ENCODE data around the gene SLC22A12.
"Not testable (repeated sequence)": the region's sequence is repeated elsewhere in the genome, so short reads cannot be mapped to it uniquely, and the experiment has no call there.

SLC22A12 gene

GRCh38 chr11:64590763-64591221 lies at the start of gene SLC22A12:
SLC22A12 (plus strand) TSS chr11:64591220; CDS start chr11:64591557, 337 bp downstream.
- FAIRE-seq (no peak), DNase-seq (ENCODE audit: low spot score) (no peak)

- FAIRE-seq (no peak), DNase-seq (ENCODE audit: low spot score) (no peak)
Observed at GRCh38 chr11:64542172-64543125, 48.6 kb upstream of the SLC22A12 start.

DNA sequence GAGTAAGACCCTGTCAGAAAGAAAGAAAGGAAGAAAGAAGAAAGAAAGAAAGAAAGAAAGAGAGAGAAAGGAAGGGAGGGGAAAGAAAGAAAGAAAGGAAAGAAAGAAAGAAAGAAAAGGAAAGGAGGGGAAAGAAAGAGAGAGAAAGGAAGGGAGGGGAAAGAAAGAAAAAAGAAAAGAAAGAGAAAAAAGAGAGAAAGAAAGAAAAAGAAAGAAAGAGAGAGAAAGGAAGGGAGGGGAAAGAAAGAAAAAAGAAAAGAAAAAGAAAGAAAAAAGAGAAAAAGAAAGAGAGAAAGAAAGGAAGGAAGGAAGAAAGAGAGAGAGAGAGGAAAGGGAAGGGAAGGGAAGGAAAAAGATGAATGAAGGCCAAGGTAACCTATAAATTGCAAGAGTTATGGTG lies 47.2 kb upstream of the SLC22A12 start:
- DNase-seq (ENCODE audit: low spot score) (no peak), FAIRE-seq (no peak)

GRCh38 chr11:64544616-64545296 lies 46.3 kb upstream of the SLC22A12 start:
- DNase-seq (ENCODE audit: low spot score) (no peak), FAIRE-seq (peak; percentile 13)

DNA sequence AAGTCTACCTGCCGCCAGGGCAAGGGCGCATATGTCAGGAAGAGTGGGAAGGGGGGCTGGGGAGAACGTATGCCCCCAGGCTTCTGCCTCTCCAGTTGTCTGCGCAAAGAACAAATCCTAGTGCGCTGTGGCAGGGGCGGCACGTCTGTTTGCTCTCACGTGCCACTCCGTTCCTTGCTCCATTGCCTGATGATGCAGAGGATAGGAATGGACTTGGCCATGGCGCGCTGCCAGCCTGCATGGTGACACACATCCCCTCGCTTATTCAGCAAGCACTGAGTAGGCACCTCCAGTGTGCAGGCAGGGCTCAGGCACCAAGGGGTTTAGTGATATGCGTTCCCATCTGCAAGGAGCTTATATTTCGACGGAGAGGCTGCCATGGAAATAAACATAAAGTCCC lies 45.4 kb upstream of the SLC22A12 start:
- peak; percentile 99 for FAIRE-seq

DNA sequence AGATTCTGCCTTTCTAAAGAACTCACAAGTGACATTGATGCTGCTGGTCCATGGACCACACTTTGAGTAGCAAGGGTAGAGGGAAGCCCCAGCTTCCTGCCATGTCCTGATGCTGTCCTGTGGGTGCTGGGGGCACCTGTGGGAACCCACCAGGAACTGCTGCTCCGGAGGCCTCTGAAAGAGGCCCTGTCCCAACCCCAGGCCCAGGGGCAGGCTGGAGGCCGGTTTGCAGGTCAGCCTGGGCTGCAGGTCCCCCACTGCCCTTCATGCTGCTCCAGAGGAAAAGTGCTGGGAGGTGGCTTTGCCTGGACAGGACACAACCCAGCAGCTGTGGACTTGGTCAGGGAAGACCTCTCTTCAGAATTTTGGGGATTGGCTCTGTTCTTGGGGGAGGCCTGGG lies 44.8 kb upstream of the SLC22A12 start:
- DNase-seq (ENCODE audit: low spot score) (no peak), FAIRE-seq (no peak)

More for the DNA sequence above, 45.4 kb upstream of the SLC22A12 start:
- peak; percentile 91 for DNase-seq (ENCODE audit: low spot score)

DNA sequence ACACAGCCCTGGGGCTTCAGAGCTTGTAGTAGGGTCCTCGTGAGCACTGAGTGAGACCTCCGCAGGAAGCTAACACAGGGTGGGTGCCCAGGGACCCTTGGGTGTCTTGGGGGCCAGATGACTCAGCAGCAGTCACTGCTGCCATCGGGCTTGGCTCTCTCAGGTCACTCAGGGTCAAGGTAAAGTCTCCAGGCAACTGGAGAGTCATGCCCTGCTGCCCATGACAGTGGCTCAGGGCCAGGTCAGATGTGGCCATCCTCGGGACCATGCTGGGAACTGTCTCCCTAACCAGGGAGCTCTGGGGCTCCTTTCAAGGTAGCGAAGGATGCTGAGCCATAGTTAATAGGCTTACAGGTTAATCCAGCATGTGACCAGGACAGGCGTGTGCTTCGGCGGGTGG lies 44.4 kb upstream of the SLC22A12 start:
- FAIRE-seq = no peak
- no peak for DNase-seq (ENCODE audit: low spot score)

DNA sequence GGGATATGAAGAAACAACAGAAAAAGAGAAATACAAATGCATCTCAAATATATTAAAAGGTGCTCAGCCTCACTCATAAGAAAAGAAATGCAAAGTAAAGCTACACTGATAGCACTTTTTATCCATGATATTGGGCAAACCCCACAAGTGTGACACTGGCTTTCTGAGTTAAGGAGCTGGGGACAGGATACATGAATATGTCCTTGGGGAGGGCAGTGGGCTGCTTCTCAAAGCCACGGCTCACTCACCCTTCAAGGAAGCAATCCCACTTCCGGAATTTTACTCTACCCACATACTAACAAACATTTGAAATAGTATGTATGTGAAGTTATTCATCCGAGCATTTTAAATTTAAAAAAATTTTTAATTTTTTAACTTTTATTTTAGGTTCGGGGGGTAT lies 41.1 kb upstream of the SLC22A12 start:
- FAIRE-seq (no peak), DNase-seq (ENCODE audit: low spot score) (no peak)

- FAIRE-seq (no peak), DNase-seq (ENCODE audit: low spot score) (peak; percentile 70)
Observed at GRCh38 chr11:64553554-64554201, 37.3 kb upstream of the SLC22A12 start.

GRCh38 chr11:64556044-64556720 lies 34.8 kb upstream of the SLC22A12 start:
- DNase-seq (ENCODE audit: low spot score) (no peak), FAIRE-seq (no peak)

DNA sequence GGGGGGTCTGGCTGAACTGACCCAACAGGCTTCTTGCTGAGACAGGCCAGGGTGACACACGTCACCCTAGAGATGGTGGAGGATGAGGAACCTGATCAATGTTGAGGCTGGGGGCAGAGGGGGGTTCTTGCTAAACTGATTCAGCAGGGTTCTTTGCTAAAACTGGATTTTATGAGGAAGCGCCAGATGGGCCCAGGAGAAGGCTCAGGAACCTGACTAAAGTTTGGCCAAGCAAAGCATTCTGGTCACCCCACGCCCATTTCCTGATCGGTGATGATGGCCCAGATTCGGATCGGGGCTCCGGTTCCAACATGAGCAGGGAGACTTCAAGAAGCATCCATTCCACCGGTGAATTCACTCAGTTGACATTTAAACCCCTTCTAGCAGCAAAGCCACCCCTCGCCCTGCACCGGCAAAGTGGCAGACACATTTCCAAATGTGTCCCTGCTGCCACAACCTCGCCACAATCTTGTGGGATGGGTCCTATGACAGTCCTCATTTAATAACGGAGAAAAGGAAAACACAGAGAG lies 34.2 kb upstream of the SLC22A12 start:
- FAIRE-seq (no peak), DNase-seq (ENCODE audit: low spot score) (no peak)

DNA sequence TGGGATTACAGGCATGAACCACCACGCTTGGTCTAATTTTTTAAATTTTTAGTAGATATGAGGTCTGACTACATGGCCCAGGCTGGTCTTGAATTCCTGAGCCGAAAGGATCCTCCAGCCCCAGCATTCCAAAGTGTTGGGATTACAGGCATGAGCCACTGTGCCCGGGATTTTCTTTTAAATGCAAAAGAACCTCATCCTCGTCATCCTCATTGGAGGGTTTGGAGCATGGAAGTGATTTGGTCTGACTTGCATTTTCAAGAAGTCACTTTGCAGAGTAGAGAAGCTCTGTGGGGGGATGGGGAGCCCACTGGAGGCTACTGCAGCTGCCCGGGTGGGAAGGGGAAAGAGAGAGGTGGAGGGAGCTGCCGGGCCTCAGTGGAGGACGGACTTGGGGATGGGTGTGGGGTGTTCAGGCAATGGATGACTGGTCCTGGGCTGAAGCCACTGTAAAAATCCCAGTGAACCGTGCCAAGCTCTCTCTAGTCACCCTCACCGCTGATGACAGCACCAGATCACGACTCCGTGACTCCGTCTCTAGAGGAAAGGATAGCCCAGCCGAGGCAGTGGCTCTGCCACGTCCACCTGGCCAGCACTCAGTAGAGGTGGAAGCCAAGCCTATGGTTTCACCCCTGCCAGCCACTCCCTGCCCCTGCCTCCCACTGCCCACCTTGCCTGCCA lies 32.8 kb upstream of the SLC22A12 start:
- no peak for FAIRE-seq
- DNase-seq (ENCODE audit: low spot score) = no peak

DNA sequence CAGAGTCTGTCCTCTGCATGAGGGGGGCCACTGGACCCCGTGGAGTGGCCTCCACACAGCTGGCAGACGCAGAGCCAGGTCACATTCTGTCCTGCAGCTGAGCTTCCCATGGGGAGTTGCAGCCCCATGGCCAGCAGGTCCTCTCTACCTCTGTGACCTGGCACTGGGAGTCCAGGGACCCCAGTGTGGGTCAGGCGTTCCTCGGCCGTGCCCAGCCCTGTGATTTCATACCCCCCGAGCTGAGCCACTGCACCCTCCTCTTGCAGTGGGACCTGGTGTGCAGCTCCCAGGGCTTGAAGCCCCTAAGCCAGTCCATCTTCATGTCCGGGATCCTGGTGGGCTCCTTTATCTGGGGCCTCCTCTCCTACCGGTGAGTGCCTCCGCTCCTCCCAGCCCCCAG lies 32.2 kb upstream of the SLC22A12 start:
- no peak for DNase-seq (ENCODE audit: low spot score)
- FAIRE-seq = no peak

- no peak for FAIRE-seq
- DNase-seq (ENCODE audit: low spot score) = no peak
Observed at GRCh38 chr11:64559351-64560138, 31.5 kb upstream of the SLC22A12 start.

- DNase-seq (ENCODE audit: low spot score) (no peak), FAIRE-seq (no peak)
Observed at GRCh38 chr11:64560139-64560771, 30.8 kb upstream of the SLC22A12 start.

- DNase-seq (ENCODE audit: low spot score) = no peak
- FAIRE-seq = no peak
Observed at GRCh38 chr11:64560941-64561340, 30.1 kb upstream of the SLC22A12 start.

DNA sequence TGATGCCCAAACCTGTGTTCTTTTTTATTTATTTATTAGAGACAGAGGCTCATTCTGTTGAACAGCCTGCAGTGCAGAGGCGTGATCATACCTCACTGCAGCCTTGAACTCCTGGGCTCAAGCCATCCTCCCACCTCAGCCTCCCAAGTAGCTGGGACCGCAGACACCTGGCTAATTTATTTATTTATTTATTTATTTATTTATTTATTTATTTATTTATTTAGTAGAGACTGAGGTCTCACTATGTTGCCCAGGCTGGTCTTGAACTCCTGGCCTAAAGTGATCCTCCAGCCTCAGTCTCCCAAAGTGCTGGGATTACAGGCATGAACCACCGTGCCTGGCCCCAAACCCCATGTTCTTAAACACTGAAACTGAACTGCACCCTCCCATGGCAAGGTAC lies 29.6 kb upstream of the SLC22A12 start:
- not testable (repeated sequence) for DNase-seq (ENCODE audit: low spot score); FAIRE-seq

GRCh38 chr11:64561984-64562722 lies 28.9 kb upstream of the SLC22A12 start:
- FAIRE-seq (no peak), DNase-seq (ENCODE audit: low spot score) (no peak)

Data from urothelium cell line (cell line).